H1 (cell line): Measurements from ENCODE around the gene FGGY. TPM values are rescaled to one million over a fixed set of nuclear protein-coding genes. Genes with fewer than 3 reads are reported as not detected.

Source experiments
- CTCF ChIA-PET: fragments of 300-600 bp; sonication (Branson Sonifier 250); formaldehyde crosslinking; loops from one replicate; lab custom pipeline; 2021; ENCODE audit not compliant: partially characterized antibody; lab: Charles Lee
- POLR2A ChIA-PET: fragments of 300-600 bp; sonication (Branson Sonifier 250); formaldehyde crosslinking; loops from one replicate; lab custom pipeline; 2021; ENCODE audit warnings: inconsistent platforms; ENCODE audit not compliant: partially characterized antibody; lab: Charles Lee
- DNase-seq, 2 experiments: peaks; one replicate each; pipeline versions ENCODE4 v3.0.0 to v3.0.0-alpha.2; 2010 to 2022; ENCODE audit warnings: low spot score in 2 of 2, low read depth in 1 of 2, mixed read lengths in 1 of 2
- FAIRE-seq: peaks from 2 replicates; lab custom pipeline; 2011; peaks lifted over from hg19 to GRCh38; lab: Jason Lieb, UNC
- H2AFZ ChIP-seq: 2 replicates; pipeline ENCODE4 v1.8.1; 2012; ENCODE audit warnings: low read length, inconsistent platforms
- H2AK5ac ChIP-seq: 2 replicates; pipeline ENCODE4 v1.6.1; 2013; ENCODE audit warnings: low read depth, low read length
- H2BK120ac ChIP-seq: replicated peaks from 2 replicates; pipeline ENCODE3; 2013; ENCODE audit warnings: low read depth, low read length, inconsistent platforms
- H2BK12ac ChIP-seq: 2 replicates; pipeline ENCODE4 v1.6.1; 2013; ENCODE audit warnings: low read depth, low read length
- H2BK15ac ChIP-seq: 2 replicates; pipeline ENCODE4 v1.6.1; 2013; ENCODE audit warnings: low read length
- H2BK20ac ChIP-seq: 2 replicates; pipeline ENCODE4 v1.6.1; 2013; ENCODE audit warnings: low read length
- H2BK5ac ChIP-seq: 2 replicates; pipeline ENCODE4 v1.6.1; 2013; ENCODE audit warnings: low read depth, low read length
- H3K14ac ChIP-seq: 2 replicates; pipeline ENCODE4 v1.6.1; 2013; ENCODE audit warnings: inconsistent platforms; ENCODE audit not compliant: insufficient read length
- H3K18ac ChIP-seq: 2 replicates; pipeline ENCODE4 v1.6.1; 2013; ENCODE audit warnings: low read length; ENCODE audit errors: extremely low read depth
- H3K23ac ChIP-seq: 2 replicates; pipeline ENCODE4 v1.6.1; 2013; ENCODE audit warnings: inconsistent platforms; ENCODE audit not compliant: insufficient read length
- H3K23me2 ChIP-seq: 2 replicates; pipeline ENCODE4 v1.6.1; 2013; ENCODE audit warnings: low read depth, low read length
- H3K27ac ChIP-seq: 2 replicates; pipeline ENCODE4 v1.6.1; 2011; ENCODE audit warnings: low read depth, low read length, inconsistent platforms
- H3K27me3 ChIP-seq, 4 experiments: replicated peaks in 1 of 4; 1 replicate in 1 of 4; 2 replicates in 3 of 4; pipeline versions ENCODE4 v1.6.1 to v1.8.1; 2011 to 2013; ENCODE audit warnings: low read length in 3 of 4, mild to moderate bottlenecking in 3 of 4, inconsistent platforms in 2 of 4, mixed read lengths in 2 of 4, moderate library complexity in 1 of 4; ENCODE audit not compliant: control insufficient read depth in 3 of 4, insufficient read depth in 3 of 4; ENCODE audit errors: extremely low read depth in 1 of 4
- H3K36me3 ChIP-seq, 4 experiments: 2 replicates each; pipeline versions ENCODE4 v1.6.1 to v1.8.1; 2011 to 2013; ENCODE audit warnings: mild to moderate bottlenecking in 4 of 4, low read length in 3 of 4, moderate library complexity in 2 of 4, control low read depth in 1 of 4, inconsistent platforms in 1 of 4; ENCODE audit not compliant: insufficient read depth in 4 of 4, control insufficient read depth in 2 of 4
- H3K4ac ChIP-seq: replicated peaks from 2 replicates; pipeline ENCODE3; 2013; ENCODE audit warnings: low read length, low read depth, mixed read lengths, inconsistent platforms; ENCODE audit not compliant: insufficient read length
- H3K4me1 ChIP-seq, 4 experiments: replicated peaks in 1 of 4; 1 replicate in 1 of 4; 2 replicates in 3 of 4; pipeline versions ENCODE4 v1.6.1 to v1.8.1; 2011 to 2013; ENCODE audit warnings: low read length in 3 of 4, inconsistent platforms in 2 of 4, mixed read lengths in 1 of 4; ENCODE audit not compliant: insufficient read depth in 4 of 4, control insufficient read depth in 3 of 4
- H3K4me2 ChIP-seq, 2 experiments: 2 replicates each; pipeline versions ENCODE4 v1.6.1 to v1.8.1; 2011 to 2013; ENCODE audit warnings: low read depth in 2 of 2, low read length in 2 of 2, control low read depth in 1 of 2, inconsistent platforms in 1 of 2, mild to moderate bottlenecking in 1 of 2; ENCODE audit not compliant: insufficient read depth in 1 of 2
- H3K4me3 ChIP-seq, 4 experiments: fragments of 200-600, 300-600 bp in 1 of 4; sonication (generic), shearing (Covaris generic), sonication (Bioruptor Twin) in 1 of 4; 2 replicates each; pipeline versions ENCODE4 v1.5.1 to v1.8.1; 2011 to 2016; ENCODE audit warnings: low read length in 4 of 4, low read depth in 3 of 4, control low read depth in 2 of 4, inconsistent platforms in 2 of 4, mild to moderate bottlenecking in 2 of 4, mixed read lengths in 1 of 4, moderate library complexity in 1 of 4; ENCODE audit not compliant: insufficient read depth in 2 of 4; ENCODE audit errors: extremely low read depth in 1 of 4
- H3K56ac ChIP-seq: replicated peaks from 2 replicates; pipeline ENCODE3; 2013; ENCODE audit warnings: low read depth, mild to moderate bottlenecking, mixed read lengths, low read length, inconsistent platforms; ENCODE audit not compliant: insufficient read length
- H3K79me1 ChIP-seq: 2 replicates; pipeline ENCODE4 v1.6.1; 2013; ENCODE audit warnings: low read depth, low read length, control low read depth
- H3K79me2 ChIP-seq, 2 experiments: 2 replicates each; pipeline versions ENCODE4 v1.6.1 to v1.8.1; 2012 to 2013; ENCODE audit warnings: low read length in 2 of 2, mild to moderate bottlenecking in 2 of 2, inconsistent platforms in 1 of 2; ENCODE audit not compliant: insufficient read depth in 2 of 2, control insufficient read depth in 1 of 2
- H3K9ac ChIP-seq, 4 experiments: replicated peaks in 1 of 4; 1 replicate in 1 of 4; 2 replicates in 3 of 4; pipeline versions ENCODE4 v1.6.1 to v1.8.1; 2011 to 2013; ENCODE audit warnings: low read depth in 3 of 4, low read length in 3 of 4, control low read depth in 2 of 4, mild to moderate bottlenecking in 2 of 4, moderate library complexity in 2 of 4, inconsistent platforms in 1 of 4; ENCODE audit errors: extremely low read depth in 1 of 4
- H3K9me3 ChIP-seq, 2 experiments: 2 replicates each; pipeline versions ENCODE4 v1.6.1 to v1.8.1; 2012 to 2013; ENCODE audit warnings: mild to moderate bottlenecking in 2 of 2, moderate library complexity in 2 of 2, control low read depth in 1 of 2, inconsistent platforms in 1 of 2, low read depth in 1 of 2, low read length in 1 of 2, mixed read lengths in 1 of 2; ENCODE audit not compliant: insufficient read depth in 2 of 2
- H4K20me1 ChIP-seq, 2 experiments: replicated peaks in 1 of 2; 2 replicates each; pipeline versions ENCODE3 to v1.8.1; 2011 to 2013; ENCODE audit warnings: inconsistent platforms in 2 of 2, low read length in 2 of 2, mild to moderate bottlenecking in 1 of 2; ENCODE audit not compliant: insufficient read depth in 2 of 2, control insufficient read depth in 1 of 2
- H4K5ac ChIP-seq: 2 replicates; pipeline ENCODE4 v1.6.1; 2013; ENCODE audit warnings: low read length, low read depth, mixed read lengths, inconsistent platforms; ENCODE audit not compliant: insufficient read length
- H4K8ac ChIP-seq: 2 replicates; pipeline ENCODE4 v1.8.0; 2013; ENCODE audit warnings: mild to moderate bottlenecking, moderate library complexity, low read length, inconsistent platforms; ENCODE audit not compliant: insufficient read depth; ENCODE audit errors: extremely low read depth
- H4K91ac ChIP-seq: replicated peaks from 2 replicates; pipeline ENCODE3; 2013; ENCODE audit warnings: low read length, mixed read lengths, inconsistent platforms; ENCODE audit not compliant: insufficient read length
- BACH1 ChIP-seq: IDR thresholded peaks from 2 replicates; pipeline ENCODE4 v1.6.1; 2012; ENCODE audit warnings: low read length, improper control_type of control experiment
- CTBP2 ChIP-seq: IDR thresholded peaks from 2 replicates; pipeline ENCODE4 v1.7.0; 2011; ENCODE audit warnings: borderline replicate concordance, mild to moderate bottlenecking, moderate library complexity, mixed read lengths, low read length; ENCODE audit not compliant: insufficient read depth, insufficient read length
- HDAC6 ChIP-seq: IDR thresholded peaks from one replicate; pipeline ENCODE4 v1.7.1; 2012; ENCODE audit warnings: low read depth, mild to moderate bottlenecking, inconsistent platforms, low read length, moderate library complexity
- JUND ChIP-seq: IDR thresholded peaks from 2 replicates; pipeline ENCODE4 v1.6.1; 2011; ENCODE audit warnings: mild to moderate bottlenecking, improper control_type of control experiment, low read length
- RNF2 ChIP-seq: fragments of 200-900, 300-1000 bp; sonication (generic); IDR thresholded peaks from 2 replicates; pipeline ENCODE4 v1.7.1; 2016; ENCODE audit warnings: borderline replicate concordance, low read depth, mild to moderate bottlenecking, antibody characterized with exemption, low read length; ENCODE audit not compliant: poor library complexity, severe bottlenecking; ENCODE audit errors: missing control alignments
- SP1 ChIP-seq: IDR thresholded peaks from 2 replicates; pipeline ENCODE4 v1.6.1; 2011; ENCODE audit warnings: low read depth, low read length
- SP4 ChIP-seq: IDR thresholded peaks from 2 replicates; pipeline ENCODE4 v1.6.1; 2012; ENCODE audit warnings: low read length, inconsistent platforms
- TCF12 ChIP-seq: IDR thresholded peaks from 2 replicates; pipeline ENCODE4 v1.6.1; 2011; ENCODE audit warnings: low read depth, mild to moderate bottlenecking, low read length
- ZNF274 ChIP-seq: IDR thresholded peaks from 2 replicates; pipeline ENCODE4 v1.7.0; 2012; ENCODE audit warnings: low read length, borderline replicate concordance; ENCODE audit errors: extremely low read depth
- WGBS, 2 experiments: shearing (Covaris generic) in 1 of 2; methylation state at CpG; one replicate each; pipeline versions ENCODE4 v1.1.6 to v1.1.7; 2013 to 2015; ENCODE audit warnings: low lambda C conversion rate in 2 of 2, mixed read lengths in 2 of 2, inconsistent platforms in 1 of 2, low coverage in 1 of 2, missing lambda C conversion rate in 1 of 2; ENCODE audit not compliant: insufficient replicate concordance in 2 of 2, insufficient coverage in 1 of 2, insufficient read length in 1 of 2; ENCODE audit errors: extremely low coverage in 1 of 2, missing lambda C conversion rate in 1 of 2; 5-methylcytosine and 5-hydroxymethylcytosine counted together
- polyA plus RNA-seq, 7 experiments: library from polyadenylated mRNA; depleted of rRNA in 3 of 7; stranded (reverse) in 5 of 7; unstranded in 2 of 7; fragments of >200 nt in 5 of 7; fragments of 200-250 nt in 2 of 7; gene quantifications; 1 replicate in 5 of 7; 2 replicates in 1 of 7; 4 replicates in 1 of 7; pipeline versions ENCODE4 v1.2.1 to v1.2.3, GENCODE V29; 2011 to 2013; ENCODE audit warnings: missing spikeins in 2 of 7, mixed read lengths in 2 of 7
- total RNA-seq: library from RNA; stranded (reverse); fragmentation: NEBNext Ultra II Directional; extraction: Animal tissue kit (Norgen Biotek cat#: 25700); gene quantifications from 2 replicates; pipeline ENCODE4 v1.2.1, GENCODE V29; 2021
- TF ChIP-seq, protein P1 (sequence below): IDR thresholded peaks from 2 replicates; pipeline ENCODE4 v1.6.1; 2012; ENCODE audit warnings: low read length, inconsistent platforms

Gene FGGY
- total and polyA plus RNA-seq, 2 of the 8 experiments (the other 6 are each of a cell fraction or from before 2014, with no cell fraction given), result 10.3 to 12.5 TPM

DNA sequence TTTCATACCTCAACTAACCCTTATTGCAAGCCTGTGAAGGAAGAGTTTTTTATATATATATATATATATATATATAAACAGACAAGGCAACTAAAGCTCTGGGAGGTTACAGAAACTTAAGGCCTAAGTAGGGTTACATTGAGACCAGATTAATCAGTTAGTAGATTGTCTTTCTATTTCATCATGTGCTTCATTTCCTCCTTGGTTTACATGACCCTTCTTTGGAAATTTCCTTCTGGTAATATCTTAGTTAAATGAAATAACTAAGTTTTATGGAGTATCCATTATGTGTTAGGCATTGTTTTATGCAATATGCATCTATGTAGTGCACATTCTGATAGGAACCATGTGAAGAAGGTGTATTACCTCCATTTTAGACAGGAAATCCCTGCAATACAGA is 112.7 kb downstream of the FGGY start (continued):
- no peak for TF ChIP-seq SP1

DNA sequence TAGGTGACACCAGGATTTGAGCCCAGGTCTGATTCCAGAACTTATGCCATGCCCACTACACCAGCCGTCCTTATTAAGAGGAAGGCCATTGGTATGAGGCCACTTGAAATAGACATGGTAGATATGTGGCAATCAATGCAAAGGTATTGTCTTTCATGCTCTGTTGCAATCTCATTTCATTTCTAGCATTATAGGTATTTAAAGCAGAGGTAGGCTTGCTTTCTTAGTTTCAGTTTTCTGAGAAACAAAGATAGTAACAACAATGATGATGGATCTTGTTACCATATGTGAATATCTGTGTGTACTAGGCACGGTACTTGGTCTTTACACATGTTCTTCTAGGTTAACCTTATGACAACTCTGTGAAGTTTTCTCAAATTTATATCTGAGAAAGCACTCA is 113.1 kb downstream of the FGGY start:
- Histone ChIP-seq H2BK15ac (no peak overlapping the region), H3K36me3 (no peaks in the 10 kb centered on the region), H3K4me2 (no peak overlapping the region), H4K5ac (no peak overlapping the region), H4K20me1 (no peaks in the 10 kb centered on the region), H3K9me3 (peaks cover 0 to 4% of the 10 kb centered on the region in 2 experiments; a peak in 1 of 4 replicates), H2BK5ac (no peak overlapping the region), H3K23me2 (no peaks in the 10 kb centered on the region), H3K27me3 (no peaks in the 10 kb centered on the region), H3K9ac (no peak overlapping the region), H3K4ac (no peak overlapping the region), H3K27ac (no peak overlapping the region), H4K8ac (no peak overlapping the region), H4K91ac (no peak overlapping the region), H3K4me3 (no peak overlapping the region), H2AFZ (no peak overlapping the region), H3K23ac (no peak overlapping the region), H2BK20ac (no peak overlapping the region), H2AK5ac (no peak overlapping the region)
- no peak for FAIRE-seq
- no peak for DNase-seq
- ChIA-PET CTCF (no interaction called here), POLR2A (no interaction called here)
- TF ChIP-seq JUND (no peak), BACH1 (no peak), ZNF274 (no peak), HDAC6 (no peak), SP4 (no peak), TCF12 (no peak), RNF2 (no peak), CTBP2 (no peak)
- TF ChIP-seq, protein P1, sequence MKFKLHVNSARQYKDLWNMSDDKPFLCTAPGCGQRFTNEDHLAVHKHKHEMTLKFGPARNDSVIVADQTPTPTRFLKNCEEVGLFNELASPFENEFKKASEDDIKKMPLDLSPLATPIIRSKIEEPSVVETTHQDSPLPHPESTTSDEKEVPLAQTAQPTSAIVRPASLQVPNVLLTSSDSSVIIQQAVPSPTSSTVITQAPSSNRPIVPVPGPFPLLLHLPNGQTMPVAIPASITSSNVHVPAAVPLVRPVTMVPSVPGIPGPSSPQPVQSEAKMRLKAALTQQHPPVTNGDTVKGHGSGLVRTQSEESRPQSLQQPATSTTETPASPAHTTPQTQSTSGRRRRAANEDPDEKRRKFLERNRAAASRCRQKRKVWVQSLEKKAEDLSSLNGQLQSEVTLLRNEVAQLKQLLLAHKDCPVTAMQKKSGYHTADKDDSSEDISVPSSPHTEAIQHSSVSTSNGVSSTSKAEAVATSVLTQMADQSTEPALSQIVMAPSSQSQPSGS, result no peak
- TF ChIP-seq, all 59 proteins: peak for 0
- no peaks in the 10 kb centered on the region for H3K79me2 ChIP-seq
- no peak overlapping the region for H3K14ac ChIP-seq
- no peak overlapping the region for H3K18ac ChIP-seq
- H2BK120ac ChIP-seq, result no peak overlapping the region
- H3K56ac ChIP-seq, result no peak overlapping the region
- peaks cover 0 to 5% (median 0%) of the 10 kb centered on the region in 4 experiments; a peak in 1 of 7 replicates for H3K4me1 ChIP-seq
- H3K79me1 ChIP-seq, result no peaks in the 10 kb centered on the region
- WGBS, 2 experiments, result 92% methylated on average over 2 of the region's 2 CpGs; no CpG with 5 or more reads in 1 of the 2 experiments
- no peak overlapping the region for H2BK12ac ChIP-seq
